ENCODE results near the gene PRTN3.

GRCh38 chr19:810883-811489, 29.8 kb upstream of the PRTN3 start:
- TF ChIP-seq CTCF (conservative IDR thresholded peaks at IDR 0.05; ENCODE audit: low read depth, low read length) (no peak), RFX5 (IDR thresholded peaks at IDR 0.05; ENCODE audit: low read depth, low read length) (no peak), MXI1 (IDR thresholded peaks at IDR 0.05; ENCODE audit: borderline replicate concordance, low read depth, low read length) (no peak), NFE2L2 (IDR thresholded peaks at IDR 0.05; ENCODE audit: low read depth, low read length) (no peak), POLR2A (IDR thresholded peaks at IDR 0.05; ENCODE audit: low read depth, low read length) (no peak), ELK1 (IDR thresholded peaks at IDR 0.05; ENCODE audit: borderline replicate concordance, low read depth, low read length) (no peak)
